RPMI8226 (cell line): ENCODE data around the gene SLC2A6.

Experiments
- DNase-seq: peaks from one replicate; pipeline ENCODE4 v3.0.0-alpha.2; 2015

SLC2A6 gene

GRCh38 chr9:133476036-133476931, 2.6 kb downstream of the SLC2A6 start:
- no peak for DNase-seq

- DNase-seq, result no peak
These were observed 3.4 kb downstream of the SLC2A6 start for GRCh38 chr9:133475292-133476012.

GRCh38 chr9:133474853-133475252, 4.0 kb downstream of the SLC2A6 start:
- DNase-seq, result no peak

- no peak for DNase-seq
These were observed 4.7 kb downstream of the SLC2A6 start for GRCh38 chr9:133474215-133474614.

- DNase-seq, result no peak
These were observed 5.2 kb downstream of the SLC2A6 start for GRCh38 chr9:133473743-133474142.

GRCh38 chr9:133472753-133473378, 6.0 kb downstream of the SLC2A6 start:
- no peak for DNase-seq

- no peak for DNase-seq
These were observed 6.6 kb downstream of the SLC2A6 start for GRCh38 chr9:133472277-133472645.

GRCh38 chr9:133471551-133472276, 7.2 kb downstream of the SLC2A6 start:
- no peak for DNase-seq

- DNase-seq, result no peak
These were observed 7.9 kb downstream of the SLC2A6 start for GRCh38 chr9:133470988-133471387.

- no peak for DNase-seq
These were observed 8.4 kb downstream of the SLC2A6 start for GRCh38 chr9:133470427-133470924.

GRCh38 chr9:133468777-133469421, 10.0 kb downstream of the SLC2A6 start:
- DNase-seq, result no peak

- no peak for DNase-seq
These were observed 10.5 kb downstream of the SLC2A6 start for GRCh38 chr9:133468374-133468773.

GRCh38 chr9:133467101-133467500, 11.8 kb downstream of the SLC2A6 start:
- no peak for DNase-seq

GRCh38 chr9:133465984-133466383, 12.9 kb downstream of the SLC2A6 start:
- DNase-seq, result no peak

- DNase-seq, result no peak
These were observed 14.3 kb downstream of the SLC2A6 start for GRCh38 chr9:133464638-133465037.

GRCh38 chr9:133463864-133464615, 14.9 kb downstream of the SLC2A6 start:
- DNase-seq, result no peak

GRCh38 chr9:133463234-133463863, 15.6 kb downstream of the SLC2A6 start:
- peak; percentile 72 for DNase-seq

GRCh38 chr9:133461975-133462374, 16.9 kb downstream of the SLC2A6 start:
- peak; percentile 94 for DNase-seq

- DNase-seq, result peak; percentile 94
These were observed 18.3 kb downstream of the SLC2A6 start for GRCh38 chr9:133460405-133461175.
